Nephron progenitor cell (in vitro differentiated cells): ENCODE results near the gene NTHL1.

ENCODE experiments used
- DNase-seq: peaks from one replicate; pipeline ENCODE4 v3.0.0; 2021
- H3K27ac Mint-ChIP-seq: 2 replicates; pipeline ENCODE4 v1.8.0; 2021; ENCODE audit warnings: mild to moderate bottlenecking, moderate library complexity, mixed read lengths
- H3K27me3 Mint-ChIP-seq: 2 replicates; pipeline ENCODE4 v1.8.0; 2021; ENCODE audit warnings: mild to moderate bottlenecking, low read depth, mixed read lengths; ENCODE audit not compliant: poor library complexity
- H3K36me3 Mint-ChIP-seq: 2 replicates; pipeline ENCODE4 v1.8.0; 2021; ENCODE audit warnings: low read depth, mixed read lengths
- H3K4me1 Mint-ChIP-seq: 2 replicates; pipeline ENCODE4 v1.8.0; 2021; ENCODE audit warnings: mixed read lengths
- H3K4me3 Mint-ChIP-seq: 2 replicates; pipeline ENCODE4 v1.8.0; 2021; ENCODE audit warnings: mild to moderate bottlenecking, moderate library complexity, mixed read lengths
- H3K9me3 Mint-ChIP-seq: 2 replicates; pipeline ENCODE4 v1.8.0; 2021; ENCODE audit warnings: mild to moderate bottlenecking, moderate library complexity, mixed read lengths
- TF ChIP-seq, protein P1 (sequence below): fragments of 200-600 bp; sonication (generic); IDR thresholded peaks from 2 replicates; pipeline ENCODE4 v1.5.0; 2021; ENCODE audit warnings: antibody characterized with exemption

Gene NTHL1

DNA sequence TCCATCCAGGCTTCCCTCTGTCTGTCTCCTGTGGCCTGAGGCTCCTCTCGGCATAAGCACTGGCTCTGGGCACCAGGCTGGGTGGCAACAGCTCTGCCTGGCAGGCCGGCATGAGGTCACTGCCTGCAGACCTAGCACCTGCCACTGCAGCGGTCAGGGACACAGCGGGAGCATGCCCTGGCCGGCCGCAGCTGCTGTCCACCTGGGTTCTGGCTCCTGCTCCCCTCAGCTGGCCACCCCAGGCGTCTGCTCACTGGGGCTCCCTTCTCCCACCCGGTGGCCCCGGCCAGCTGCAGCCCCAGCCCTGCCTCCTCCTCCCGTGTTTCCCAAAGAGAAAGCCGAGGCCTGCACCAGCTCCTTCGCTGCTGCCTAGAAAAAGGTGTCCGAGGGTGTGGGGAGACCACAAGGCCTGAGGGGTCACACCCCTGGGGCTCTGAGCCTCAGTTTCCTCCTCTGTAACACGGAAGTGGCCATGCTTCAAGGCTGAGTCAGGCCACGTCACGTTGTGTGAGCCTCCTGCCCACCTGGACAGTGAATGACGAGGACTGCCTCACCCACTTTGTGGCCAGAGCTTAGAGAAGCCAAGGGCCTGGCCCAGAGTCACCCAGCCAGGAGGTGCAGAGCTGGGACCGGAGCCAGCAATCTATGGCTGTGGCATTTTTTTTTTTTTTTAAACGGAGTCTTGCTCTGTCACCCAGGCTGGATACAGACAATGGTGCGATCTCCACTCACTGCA lies 6.7 kb downstream of the NTHL1 start:
- H3K27ac Mint-ChIP-seq = no peak overlapping the region
- H3K4me1 Mint-ChIP-seq = peaks cover 32% of the 10 kb centered on the region
- H3K36me3 Mint-ChIP-seq = no peaks in the 10 kb centered on the region
- H3K9me3 Mint-ChIP-seq = no peaks in the 10 kb centered on the region
- no peaks in the 10 kb centered on the region for H3K27me3 Mint-ChIP-seq
- no peak for DNase-seq
- H3K4me3 Mint-ChIP-seq = no peak overlapping the region
- TF ChIP-seq, protein P1, sequence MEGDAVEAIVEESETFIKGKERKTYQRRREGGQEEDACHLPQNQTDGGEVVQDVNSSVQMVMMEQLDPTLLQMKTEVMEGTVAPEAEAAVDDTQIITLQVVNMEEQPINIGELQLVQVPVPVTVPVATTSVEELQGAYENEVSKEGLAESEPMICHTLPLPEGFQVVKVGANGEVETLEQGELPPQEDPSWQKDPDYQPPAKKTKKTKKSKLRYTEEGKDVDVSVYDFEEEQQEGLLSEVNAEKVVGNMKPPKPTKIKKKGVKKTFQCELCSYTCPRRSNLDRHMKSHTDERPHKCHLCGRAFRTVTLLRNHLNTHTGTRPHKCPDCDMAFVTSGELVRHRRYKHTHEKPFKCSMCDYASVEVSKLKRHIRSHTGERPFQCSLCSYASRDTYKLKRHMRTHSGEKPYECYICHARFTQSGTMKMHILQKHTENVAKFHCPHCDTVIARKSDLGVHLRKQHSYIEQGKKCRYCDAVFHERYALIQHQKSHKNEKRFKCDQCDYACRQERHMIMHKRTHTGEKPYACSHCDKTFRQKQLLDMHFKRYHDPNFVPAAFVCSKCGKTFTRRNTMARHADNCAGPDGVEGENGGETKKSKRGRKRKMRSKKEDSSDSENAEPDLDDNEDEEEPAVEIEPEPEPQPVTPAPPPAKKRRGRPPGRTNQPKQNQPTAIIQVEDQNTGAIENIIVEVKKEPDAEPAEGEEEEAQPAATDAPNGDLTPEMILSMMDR = no peak

- Mint-ChIP-seq H3K27ac (no peak overlapping the region), H3K36me3 (no peaks in the 10 kb centered on the region), H3K27me3 (no peaks in the 10 kb centered on the region), H3K4me1 (peaks cover 32% of the 10 kb centered on the region), H3K9me3 (no peaks in the 10 kb centered on the region), H3K4me3 (no peak overlapping the region)
- TF ChIP-seq, protein P1 = no peak
- DNase-seq = no peak
These were observed 7.4 kb downstream of the NTHL1 start for GRCh38 chr16:2040041-2040786.

GRCh38 chr16:2039274-2040031 lies 8.2 kb downstream of the NTHL1 start:
- H3K4me1 Mint-ChIP-seq = peaks cover 37% of the 10 kb centered on the region
- no peak for DNase-seq
- H3K27me3 Mint-ChIP-seq = no peaks in the 10 kb centered on the region
- H3K9me3 Mint-ChIP-seq = no peaks in the 10 kb centered on the region
- no peaks in the 10 kb centered on the region for H3K36me3 Mint-ChIP-seq
- peak overlapping the region; percentile 97 for H3K27ac Mint-ChIP-seq
- TF ChIP-seq, protein P1 = no peak
- no peak overlapping the region for H3K4me3 Mint-ChIP-seq

DNA sequence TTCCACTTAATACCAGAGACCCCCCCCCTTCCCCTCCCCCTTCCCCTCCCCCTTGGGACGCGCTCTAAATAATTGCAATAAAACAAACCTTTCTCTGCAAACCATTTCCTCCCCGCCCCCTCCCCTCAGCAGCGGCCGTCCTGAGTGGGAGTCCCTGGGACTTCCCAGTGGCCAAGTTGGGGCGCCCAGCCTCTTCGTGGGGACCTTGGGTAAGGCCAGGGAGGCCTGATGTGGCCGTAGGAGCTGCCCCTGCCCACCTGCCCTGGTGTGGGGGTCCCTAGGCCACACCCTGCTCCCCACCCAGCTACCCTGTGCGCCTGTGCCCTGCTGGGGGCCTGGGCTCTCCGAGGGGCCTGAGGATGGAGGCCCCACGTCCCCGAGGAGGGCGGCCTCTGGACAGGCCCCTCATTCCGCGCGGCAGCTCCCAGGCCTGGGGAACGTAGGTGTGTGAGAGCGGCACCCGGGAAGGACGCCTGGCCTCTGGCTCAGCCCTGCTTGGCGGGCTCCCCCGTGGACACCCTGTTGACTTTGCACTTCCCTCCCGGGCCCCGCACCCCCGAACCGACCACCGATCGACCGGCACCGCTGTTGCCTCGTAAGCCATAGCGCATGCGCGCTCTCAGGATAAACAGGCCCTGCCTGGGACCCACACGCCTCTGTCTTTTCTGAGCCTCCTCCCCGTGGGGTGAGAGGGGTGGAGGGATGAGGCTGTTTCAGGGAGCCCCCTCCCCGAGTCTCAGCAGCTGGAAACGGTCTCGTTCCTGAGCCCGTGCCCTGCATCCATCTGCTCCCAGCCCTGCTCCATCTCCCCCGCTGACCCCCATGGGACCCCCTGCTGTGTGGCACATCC lies 9.0 kb downstream of the NTHL1 start:
- Mint-ChIP-seq H3K4me1 (peaks cover 42% of the 10 kb centered on the region), H3K9me3 (no peaks in the 10 kb centered on the region), H3K4me3 (peak overlapping the region; percentile 61), H3K36me3 (no peaks in the 10 kb centered on the region), H3K27me3 (no peaks in the 10 kb centered on the region), H3K27ac (peak overlapping the region; percentile 97)
- DNase-seq = no peak
- TF ChIP-seq, protein P1 = no peak

- H3K36me3 Mint-ChIP-seq = no peaks in the 10 kb centered on the region
- TF ChIP-seq, protein P1 = no peak
- H3K27ac Mint-ChIP-seq = no peak overlapping the region
- peak overlapping the region; percentile 61 for H3K4me3 Mint-ChIP-seq
- peaks cover 37% of the 10 kb centered on the region for H3K4me1 Mint-ChIP-seq
- DNase-seq = no peak
- no peaks in the 10 kb centered on the region for H3K9me3 Mint-ChIP-seq
- H3K27me3 Mint-ChIP-seq = no peaks in the 10 kb centered on the region
These were observed 9.8 kb downstream of the NTHL1 start for GRCh38 chr16:2037647-2038381.
